ENCODE results near the gene RTKN2.

GRCh38 chr10:62243647-62243997 lies 25.0 kb downstream of the RTKN2 start:
- TF ChIP-seq POLR2A (IDR thresholded peaks at IDR 0.05) (no peak), CTCF (IDR thresholded peaks at IDR 0.05) (no peak)

All from Peyer's patch (tissue), 4 donors.